ENCODE measurements around the gene MDN1. TPM values are rescaled to one million over a fixed set of nuclear protein-coding genes. Genes with fewer than 3 reads are reported as not detected.
A peak's percentile ranks its signal among the peaks of the same experiment; 100 is the strongest.
"Not testable (repeated sequence)": the region's sequence is repeated elsewhere in the genome, so short reads cannot be mapped to it uniquely, and the experiment has no call there.

Gene MDN1, protein sequence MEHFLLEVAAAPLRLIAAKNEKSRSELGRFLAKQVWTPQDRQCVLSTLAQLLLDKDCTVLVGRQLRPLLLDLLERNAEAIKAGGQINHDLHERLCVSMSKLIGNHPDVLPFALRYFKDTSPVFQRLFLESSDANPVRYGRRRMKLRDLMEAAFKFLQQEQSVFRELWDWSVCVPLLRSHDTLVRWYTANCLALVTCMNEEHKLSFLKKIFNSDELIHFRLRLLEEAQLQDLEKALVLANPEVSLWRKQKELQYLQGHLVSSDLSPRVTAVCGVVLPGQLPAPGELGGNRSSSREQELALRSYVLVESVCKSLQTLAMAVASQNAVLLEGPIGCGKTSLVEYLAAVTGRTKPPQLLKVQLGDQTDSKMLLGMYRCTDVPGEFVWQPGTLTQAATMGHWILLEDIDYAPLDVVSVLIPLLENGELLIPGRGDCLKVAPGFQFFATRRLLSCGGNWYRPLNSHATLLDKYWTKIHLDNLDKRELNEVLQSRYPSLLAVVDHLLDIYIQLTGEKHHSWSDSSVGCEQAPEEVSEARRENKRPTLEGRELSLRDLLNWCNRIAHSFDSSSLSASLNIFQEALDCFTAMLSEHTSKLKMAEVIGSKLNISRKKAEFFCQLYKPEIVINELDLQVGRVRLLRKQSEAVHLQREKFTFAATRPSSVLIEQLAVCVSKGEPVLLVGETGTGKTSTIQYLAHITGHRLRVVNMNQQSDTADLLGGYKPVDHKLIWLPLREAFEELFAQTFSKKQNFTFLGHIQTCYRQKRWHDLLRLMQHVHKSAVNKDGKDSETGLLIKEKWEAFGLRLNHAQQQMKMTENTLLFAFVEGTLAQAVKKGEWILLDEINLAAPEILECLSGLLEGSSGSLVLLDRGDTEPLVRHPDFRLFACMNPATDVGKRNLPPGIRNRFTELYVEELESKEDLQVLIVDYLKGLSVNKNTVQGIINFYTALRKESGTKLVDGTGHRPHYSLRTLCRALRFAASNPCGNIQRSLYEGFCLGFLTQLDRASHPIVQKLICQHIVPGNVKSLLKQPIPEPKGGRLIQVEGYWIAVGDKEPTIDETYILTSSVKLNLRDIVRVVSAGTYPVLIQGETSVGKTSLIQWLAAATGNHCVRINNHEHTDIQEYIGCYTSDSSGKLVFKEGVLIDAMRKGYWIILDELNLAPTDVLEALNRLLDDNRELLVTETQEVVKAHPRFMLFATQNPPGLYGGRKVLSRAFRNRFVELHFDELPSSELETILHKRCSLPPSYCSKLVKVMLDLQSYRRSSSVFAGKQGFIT (N-terminal part only)
- 12.4 and 12.7 TPM in 2 replicates for total RNA-seq (2014; rRNA removed; shearing (Covaris generic))

DNA sequence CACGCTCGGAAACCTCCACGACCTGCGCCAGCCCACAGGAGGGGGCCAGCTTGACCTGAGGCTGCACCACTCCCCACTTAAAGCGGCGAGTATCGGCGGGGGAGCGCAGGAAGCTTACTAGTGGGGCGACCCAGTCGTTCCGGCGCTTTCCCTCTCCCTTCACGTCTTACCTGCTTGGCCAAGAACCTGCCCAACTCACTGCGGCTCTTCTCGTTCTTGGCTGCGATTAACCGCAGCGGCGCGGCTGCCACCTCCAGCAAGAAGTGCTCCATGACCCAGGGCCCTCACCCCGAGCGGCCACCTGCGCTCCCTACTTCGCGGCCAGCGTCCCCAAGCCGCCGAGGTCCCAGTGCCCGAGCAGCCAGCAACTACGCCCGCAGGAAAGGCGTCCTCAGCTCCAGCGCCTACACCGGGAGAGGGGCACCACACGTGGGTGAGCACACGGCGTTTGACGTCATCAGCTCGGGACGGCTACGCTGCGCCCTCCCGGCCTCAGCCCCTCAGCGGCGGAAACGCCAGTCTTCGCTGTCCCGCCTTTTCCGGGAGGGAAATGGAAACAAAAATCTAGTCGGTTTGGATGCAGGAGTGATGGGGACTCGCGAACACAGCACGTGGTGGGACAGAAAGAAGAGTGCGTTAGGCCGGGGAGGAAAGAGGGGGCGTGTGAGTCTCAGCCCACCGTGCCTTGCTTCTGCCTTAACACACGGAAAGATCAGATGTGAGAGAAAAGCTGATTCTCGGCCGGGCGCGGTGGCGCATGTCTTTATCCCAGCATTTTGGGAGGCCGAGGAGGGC, at the start of gene MDN1:
TSS of gene MDN1 (minus strand) at position 459 of the 795 bp plus-strand sequence. CDS start at position 272, 187 bp downstream.
- DNase-seq (ENCODE audit: low spot score): peak; percentile 97
- in situ Hi-C loops (cut with HindIII; ENCODE audit: low sequenced_read_pairs): no loop called here

DNA sequence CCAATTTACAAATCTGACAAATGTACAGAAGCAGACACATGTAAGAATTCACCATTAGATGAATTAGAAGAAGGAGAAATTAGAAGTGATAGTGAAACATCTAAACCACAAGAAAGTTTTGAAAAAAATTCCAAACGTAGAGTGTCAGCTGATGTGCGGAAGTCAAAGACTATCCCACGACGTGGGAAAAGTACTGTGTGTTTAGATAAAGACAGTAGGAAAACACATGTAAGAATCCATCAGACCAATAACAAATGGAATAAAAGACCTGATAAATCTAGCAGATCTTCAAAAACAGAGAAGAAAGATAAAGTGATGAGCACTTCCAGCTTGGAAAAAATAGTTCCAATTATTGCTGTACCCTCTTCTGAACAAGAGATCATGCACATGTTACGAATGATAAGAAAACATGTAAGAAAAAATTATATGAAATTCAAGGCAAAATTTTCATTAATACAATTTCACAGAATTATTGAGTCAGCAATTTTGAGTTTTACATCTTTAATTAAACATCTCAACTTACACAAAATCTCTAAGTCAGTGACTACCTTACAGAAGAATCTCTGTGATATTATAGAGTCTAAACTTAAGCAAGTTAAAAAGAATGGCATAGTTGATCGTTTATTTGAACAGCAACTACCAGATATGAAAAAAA, 46.6 kb upstream of the MDN1 start:
- in situ Hi-C loops (cut with HindIII; ENCODE audit: low sequenced_read_pairs): no loop called here
- DNase-seq (ENCODE audit: low spot score): no peak

DNA sequence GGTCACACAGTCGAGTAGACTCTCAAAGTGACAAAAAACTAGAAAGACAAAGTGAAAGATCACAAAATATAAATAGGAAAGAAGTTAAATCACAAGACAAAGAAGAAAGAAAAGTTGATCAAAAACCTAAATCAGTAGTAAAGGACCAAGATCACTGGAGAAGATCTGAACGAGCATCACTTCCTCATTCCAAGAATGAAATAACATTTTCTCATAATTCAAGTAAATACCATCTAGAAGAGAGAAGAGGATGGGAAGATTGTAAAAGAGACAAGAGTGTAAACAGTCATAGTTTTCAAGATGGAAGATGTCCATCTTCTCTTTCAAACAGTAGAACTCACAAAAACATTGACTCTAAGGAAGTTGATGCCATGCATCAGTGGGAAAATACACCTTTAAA, 43.1 kb upstream of the MDN1 start:
- in situ Hi-C loops (cut with HindIII; ENCODE audit: low sequenced_read_pairs): no loop called here
- DNase-seq (ENCODE audit: low spot score): no peak

DNA sequence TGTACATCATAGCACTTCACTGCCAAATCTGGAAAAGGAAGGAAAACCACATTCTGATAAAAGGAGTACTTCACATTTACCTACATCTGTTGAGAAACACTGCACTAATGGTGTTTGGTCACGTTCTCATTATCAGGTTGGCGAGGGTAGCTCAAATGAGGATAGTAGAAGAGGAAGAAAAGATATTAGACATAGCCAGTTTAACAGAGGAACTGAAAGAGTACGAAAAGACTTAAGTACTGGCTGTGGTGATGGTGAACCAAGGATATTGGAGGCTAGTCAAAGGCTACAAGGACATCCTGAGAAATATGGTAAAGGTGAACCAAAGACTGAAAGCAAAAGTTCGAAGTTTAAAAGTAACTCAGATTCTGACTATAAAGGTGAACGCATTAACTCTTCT, 42.7 kb upstream of the MDN1 start:
- in situ Hi-C loops (cut with HindIII; ENCODE audit: low sequenced_read_pairs): no loop called here
- no peak for DNase-seq (ENCODE audit: low spot score)

DNA sequence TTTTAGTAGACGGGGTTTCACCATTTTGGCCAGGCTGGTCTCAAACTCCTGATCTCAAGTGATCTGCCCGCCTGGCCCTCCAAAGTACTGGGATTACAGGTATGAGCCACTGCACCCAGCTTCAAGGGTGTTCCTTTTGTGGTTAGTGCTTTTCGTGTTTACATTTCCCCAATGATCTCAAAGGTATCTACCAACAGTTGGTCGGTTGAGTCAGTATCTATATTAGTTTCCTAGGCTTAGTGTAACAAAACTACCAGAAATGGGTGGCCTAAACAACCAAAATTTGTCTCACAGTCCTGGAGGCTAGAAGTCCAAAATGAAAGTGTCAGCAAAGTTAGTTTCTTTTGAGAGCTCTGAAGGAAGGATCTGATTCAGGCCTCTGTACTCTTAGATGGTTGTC, 40.1 kb upstream of the MDN1 start:
- DNase-seq (ENCODE audit: low spot score): no peak
- in situ Hi-C loops (cut with HindIII; ENCODE audit: low sequenced_read_pairs): no loop called here

DNA sequence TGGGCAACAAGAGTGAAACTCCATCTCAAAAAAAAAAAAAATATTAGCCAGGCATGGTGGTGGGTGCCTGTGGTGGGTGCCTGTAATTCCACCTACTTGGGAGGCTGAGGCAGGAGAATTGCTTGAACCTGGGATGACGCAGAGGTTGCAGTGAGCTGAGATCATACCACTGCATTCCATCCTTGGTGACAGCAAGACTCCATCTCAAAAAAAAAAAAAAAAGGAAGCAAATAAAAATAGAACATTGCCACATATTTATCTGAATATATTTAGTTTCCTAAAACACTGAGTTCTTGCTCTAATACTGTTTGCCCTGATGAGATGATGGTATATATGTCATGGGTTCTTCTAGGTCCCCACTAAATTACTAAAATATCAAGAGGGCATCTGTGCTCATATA, 38.4 kb upstream of the MDN1 start:
- DNase-seq (ENCODE audit: low spot score): no peak
- in situ Hi-C loops (cut with HindIII; ENCODE audit: low sequenced_read_pairs): no loop called here

DNA sequence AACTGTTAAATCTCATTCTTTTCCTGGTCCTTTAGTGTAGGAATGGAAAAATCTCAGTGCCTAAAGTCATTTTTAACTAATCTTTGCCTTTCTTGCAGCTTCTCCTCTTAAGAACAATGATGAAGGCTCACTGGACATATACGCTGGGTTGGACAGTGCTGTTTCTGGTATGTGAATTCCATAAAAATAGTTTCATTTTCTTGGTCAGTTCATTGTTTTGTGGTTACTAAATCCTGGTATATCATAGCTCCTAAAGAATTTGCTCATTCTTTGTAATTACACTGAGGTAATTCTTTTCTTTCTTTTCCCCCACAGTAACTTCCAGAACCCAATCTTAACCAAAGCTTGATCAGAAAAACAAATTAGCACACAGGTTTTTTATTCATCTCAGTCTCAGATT, 33.5 kb upstream of the MDN1 start:
- DNase-seq (ENCODE audit: low spot score): no peak
- in situ Hi-C loops (cut with HindIII; ENCODE audit: low sequenced_read_pairs): no loop called here

DNA sequence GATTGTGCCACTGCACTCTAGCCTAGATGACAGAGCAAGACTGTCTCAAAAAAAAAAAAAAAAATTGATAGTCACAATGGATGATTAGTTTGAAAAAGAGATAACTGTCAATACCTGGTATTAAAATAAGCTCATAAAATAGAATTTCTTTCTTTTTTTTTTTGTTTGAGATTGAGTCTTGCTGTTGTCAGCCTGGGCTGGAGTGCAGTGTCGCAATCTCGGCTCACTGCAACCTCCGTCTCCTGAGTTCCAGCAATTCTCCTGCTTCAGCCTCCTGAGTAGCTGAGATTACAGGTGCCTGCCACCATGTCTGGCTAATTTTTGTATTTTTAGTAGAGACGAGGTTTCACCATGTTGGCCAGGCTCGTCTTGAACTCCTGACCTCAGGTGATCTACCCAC, 27.9 kb upstream of the MDN1 start:
- DNase-seq (ENCODE audit: low spot score); in situ Hi-C loops (cut with HindIII; ENCODE audit: low sequenced_read_pairs): not testable (repeated sequence)

DNA sequence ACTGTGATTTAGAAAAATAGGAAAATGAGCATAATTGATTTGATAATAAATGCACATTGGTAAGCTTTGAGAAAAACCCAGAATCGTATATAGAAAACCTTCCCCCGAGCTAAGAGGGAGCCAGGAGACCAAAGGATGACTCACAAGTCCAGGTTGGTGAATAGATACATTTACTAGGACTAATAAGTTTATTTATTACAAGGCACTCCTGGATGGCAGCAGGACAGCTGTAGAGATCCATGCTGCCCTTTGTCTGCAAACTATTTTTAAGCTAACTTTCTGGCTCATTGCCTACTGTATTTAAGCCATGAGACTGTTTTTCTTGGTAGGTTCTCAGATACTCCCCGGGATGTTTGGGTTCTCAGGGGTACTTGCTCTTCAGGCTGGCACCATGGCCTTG, 23.5 kb upstream of the MDN1 start:
- in situ Hi-C loops (cut with HindIII; ENCODE audit: low sequenced_read_pairs): no loop called here
- no peak for DNase-seq (ENCODE audit: low spot score)

DNA sequence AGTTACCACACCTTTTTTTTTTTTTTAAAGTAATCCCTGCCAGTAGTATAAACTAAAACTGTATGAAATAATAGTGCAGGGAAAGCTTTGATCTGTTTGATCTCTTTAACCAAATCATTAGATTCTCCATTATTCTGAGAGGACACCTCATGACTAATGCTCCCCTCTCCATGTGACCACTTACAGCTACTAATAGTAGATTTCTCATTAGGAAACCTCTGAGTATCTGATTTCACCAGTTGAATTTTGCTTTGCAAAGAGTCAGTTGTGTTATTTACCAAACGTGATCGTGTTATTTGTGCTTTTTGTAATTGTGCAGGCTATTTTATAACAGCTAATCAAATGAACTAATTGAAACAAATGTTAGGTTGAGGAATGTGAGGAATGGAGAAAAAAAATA, 22.6 kb upstream of the MDN1 start:
- in situ Hi-C loops (cut with HindIII; ENCODE audit: low sequenced_read_pairs): no loop called here
- DNase-seq (ENCODE audit: low spot score): no peak

DNA sequence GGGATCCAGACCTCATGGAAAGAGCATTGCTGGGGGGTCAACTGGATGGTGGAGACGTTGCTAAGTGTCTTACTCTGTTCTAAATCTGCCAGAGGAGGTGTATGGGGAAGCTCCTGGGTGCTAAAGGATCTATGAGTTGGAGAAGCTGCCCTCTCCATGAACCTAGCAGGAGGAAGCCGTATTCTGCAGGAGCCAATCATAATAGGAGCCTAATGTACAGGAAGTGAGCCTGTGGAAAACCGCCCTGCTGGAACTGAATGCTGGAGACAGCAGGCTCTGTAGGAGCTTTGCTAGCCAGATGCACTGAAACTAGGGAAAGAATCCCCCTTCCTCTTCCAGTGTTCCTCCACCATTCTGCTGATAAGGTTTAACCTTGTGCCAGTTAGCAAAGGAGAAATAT, 20.9 kb upstream of the MDN1 start:
- in situ Hi-C loops (cut with HindIII; ENCODE audit: low sequenced_read_pairs): no loop called here
- DNase-seq (ENCODE audit: low spot score): no peak

DNA sequence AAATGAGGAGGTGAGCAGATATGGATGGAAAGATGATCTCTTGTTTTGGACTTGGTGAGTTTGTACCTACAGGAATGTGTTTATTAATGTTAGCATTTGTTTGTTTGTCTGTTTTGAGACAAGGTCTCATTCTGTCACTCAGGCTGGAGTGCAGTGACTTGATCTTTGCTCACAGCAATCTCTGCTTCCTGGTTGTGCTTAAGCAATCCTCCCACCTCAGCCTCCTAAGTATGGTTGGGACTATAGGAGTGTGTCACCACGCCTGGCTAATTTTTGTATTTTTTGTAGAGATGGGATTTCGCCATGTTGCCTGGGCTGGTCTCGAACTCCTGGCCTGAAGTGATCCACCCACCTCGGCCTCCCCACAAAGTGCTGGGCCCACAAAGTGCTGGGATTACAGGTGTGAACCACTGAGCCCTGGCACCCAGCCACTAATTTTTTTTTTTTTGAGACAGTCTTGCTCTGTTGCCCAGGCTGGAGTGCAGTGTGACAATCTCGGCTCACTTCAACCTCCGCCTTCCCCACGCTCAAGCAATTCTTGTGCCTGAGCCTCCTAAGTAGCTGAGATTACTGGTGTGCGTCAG, 17.1 kb upstream of the MDN1 start:
- no peak for DNase-seq (ENCODE audit: low spot score)
- in situ Hi-C loops (cut with HindIII; ENCODE audit: low sequenced_read_pairs): no loop called here

DNA sequence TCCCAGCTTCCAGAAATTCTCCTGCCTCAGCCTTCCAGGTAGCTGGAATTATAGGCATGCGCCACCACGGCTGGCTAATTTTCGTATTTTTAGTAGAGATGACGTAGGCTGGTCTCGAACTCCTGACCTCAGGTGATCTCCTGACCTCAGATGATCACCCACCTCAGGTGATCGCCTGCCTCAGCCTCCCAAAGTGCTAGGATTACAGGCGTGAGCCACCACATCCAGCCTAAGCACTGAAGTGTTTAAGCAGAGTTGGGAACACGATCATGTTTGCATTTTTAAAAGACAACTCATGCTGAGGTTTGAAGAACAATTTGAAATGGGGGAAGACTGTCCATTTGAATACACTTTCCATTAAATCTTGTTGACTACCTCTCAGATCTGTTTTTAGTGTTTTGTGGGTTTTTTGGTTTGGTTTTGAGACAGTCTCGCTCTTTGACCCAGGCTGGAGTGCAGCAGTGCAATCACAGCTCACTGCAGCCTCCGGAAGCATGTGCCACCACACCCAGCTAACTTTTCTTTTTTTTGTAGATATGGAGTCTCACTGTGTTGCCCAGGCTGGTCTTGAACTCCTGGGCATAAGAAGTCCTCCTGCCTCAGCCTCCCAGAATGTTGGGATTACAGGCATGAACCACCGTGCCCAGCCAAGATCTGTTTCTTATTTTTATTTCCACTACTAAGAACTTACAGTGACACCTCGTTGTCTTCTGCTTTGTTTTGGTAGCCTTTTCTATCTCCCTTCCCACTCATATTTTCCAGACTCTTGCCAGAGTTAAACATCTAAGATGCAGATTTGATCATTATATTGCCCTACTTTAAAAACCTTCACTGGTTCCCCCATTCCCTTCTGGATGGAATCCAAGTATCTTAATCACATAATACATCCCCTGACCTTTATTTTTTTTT, 15.5 kb upstream of the MDN1 start:
- in situ Hi-C loops (cut with HindIII; ENCODE audit: low sequenced_read_pairs): no loop called here
- no peak for DNase-seq (ENCODE audit: low spot score)

DNA sequence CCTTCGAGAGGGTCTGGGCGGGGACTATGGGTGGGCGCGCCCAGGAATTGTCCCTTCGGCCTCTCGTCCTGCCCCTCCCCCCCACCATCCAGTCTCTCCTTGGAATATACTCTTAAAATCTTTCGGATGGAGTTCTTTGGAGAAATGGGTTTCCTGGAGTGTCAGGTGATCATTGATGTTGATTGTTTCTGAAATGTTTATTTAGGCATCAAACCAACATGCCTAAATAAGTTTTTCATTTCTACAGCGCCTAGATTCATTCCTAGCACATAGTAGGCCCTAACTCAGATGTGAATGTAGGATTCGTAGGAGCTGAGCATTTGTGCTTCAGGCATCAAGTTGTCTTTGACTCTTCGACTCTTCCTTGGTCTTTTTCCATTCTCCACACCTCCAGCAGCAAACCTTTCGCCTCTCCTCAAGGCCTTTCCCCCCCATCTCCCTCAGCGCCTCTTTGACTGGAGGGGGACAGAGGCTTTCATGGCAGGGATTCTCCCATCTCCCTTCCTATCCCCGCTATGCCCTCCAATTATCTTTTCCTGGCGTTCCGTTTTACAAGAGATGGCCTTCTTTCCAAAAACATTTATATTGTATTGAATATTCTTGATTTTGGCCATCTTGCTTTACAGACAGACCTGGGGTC, 10.7 kb upstream of the MDN1 start:
- peak; percentile 4 for DNase-seq (ENCODE audit: low spot score)
- in situ Hi-C loops (cut with HindIII; ENCODE audit: low sequenced_read_pairs): no loop called here

DNA sequence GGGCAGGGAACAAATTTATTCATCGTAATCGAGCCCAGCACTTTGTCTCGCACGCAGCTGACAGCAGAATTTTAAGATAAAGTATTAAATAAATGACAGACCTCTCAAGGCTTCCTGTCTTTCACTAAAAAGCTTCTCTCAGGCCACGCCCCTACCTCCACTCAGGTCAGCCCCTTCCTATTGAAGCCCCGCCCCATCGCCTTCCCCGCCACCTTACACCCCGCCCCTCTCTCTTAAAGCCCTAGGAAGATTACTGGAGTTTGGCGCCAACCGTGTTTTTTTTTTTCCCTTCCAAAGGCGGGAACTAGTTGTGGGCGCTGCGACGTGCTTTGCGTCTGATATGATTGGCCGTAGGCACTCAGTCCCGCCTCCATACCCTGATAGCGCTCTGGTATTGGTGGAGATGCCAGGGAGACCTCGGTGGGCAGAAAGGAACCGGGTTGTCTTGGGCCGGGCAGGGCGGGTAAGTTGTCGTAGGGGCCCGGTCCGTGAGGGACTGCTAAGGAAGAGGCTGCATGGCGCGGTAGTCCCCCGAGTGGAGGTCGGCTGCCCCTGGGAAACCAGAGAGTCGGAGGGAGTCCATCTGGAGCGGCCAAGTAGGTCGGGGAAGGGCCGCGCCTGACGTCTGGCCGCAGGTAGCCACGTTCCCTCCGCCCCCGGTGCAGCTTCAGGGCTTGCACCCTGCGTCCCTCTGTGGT, 10.0 kb upstream of the MDN1 start, which contains the start of gene CASP8AP2:
TSS of gene CASP8AP2 (plus strand) at position 409 of the 698 bp plus-strand sequence.
- DNase-seq (ENCODE audit: low spot score): peak; percentile 100
- in situ Hi-C loops (cut with HindIII; ENCODE audit: low sequenced_read_pairs): no loop called here

DNA sequence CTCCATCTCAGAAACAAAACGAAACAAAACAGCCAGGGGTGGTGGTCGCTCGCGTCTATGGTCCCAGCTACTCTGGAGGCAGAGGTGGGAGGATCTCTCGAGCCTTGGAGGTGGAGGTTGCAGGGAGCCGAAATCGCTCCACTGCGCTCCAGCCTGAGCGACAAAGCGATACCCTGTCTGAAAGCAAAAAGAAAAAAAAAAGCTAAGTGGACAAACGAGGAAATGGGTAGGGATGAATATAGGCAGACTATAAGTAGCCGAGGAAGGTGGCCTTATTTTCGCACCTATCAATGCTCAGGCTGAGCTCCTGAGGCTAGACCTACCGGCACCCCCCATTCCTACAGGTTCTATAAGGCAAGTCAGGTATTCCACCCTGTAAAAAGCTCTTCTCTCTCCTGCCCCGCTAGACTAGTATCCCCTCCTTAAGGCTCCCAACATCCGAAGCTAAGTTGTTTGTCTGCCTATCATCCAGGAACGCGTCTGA, 9.4 kb upstream of the MDN1 start:
- in situ Hi-C loops (cut with HindIII; ENCODE audit: low sequenced_read_pairs): no loop called here
- no peak for DNase-seq (ENCODE audit: low spot score)

All from G401 (cell line).